Stimulated activated CD4-positive, alpha-beta T cell treated with anti-CD3 and anti-CD28 coated beads, Interleukin-15, amount 100 ng/mL, for 24 hours (primary cell): ENCODE results near the gene WNT2.

Source experiments
- DNase-seq: peaks from one replicate; pipeline ENCODE4 v3.0.0-alpha.2; 2020

The WNT2 gene

DNA sequence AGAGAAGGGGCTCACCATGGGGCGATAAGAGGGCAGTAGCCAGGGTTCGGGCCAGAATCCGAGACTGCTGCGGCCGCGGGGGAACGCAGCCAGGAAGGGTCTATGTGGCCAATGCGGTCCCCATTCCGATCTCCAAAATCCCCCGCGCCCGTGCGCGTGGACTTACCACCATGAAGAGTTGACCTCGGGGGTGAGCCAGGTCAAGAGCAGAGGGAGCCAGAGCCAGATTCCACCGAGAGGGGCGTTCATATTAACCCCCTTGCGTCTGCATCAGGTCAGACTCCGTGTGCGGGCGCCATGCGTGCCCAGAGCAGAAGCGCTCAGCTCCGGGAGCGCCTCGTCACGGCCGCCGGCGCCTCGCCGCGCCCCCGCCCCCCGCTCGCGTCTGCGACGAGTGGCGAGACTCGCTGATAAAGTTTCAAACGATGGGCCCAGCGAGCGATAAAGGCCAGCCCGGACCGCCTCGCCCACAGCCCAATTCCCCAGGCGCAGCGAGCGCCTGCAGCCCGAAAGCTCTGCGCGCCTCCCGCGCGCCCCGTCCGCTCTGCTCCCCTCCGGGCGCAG lies at the start of gene WNT2:
TSS of gene WNT2 (minus strand) at position 318 of the 564 bp plus-strand sequence. CDS start at position 249, 69 bp downstream.
- no peak for DNase-seq

DNA sequence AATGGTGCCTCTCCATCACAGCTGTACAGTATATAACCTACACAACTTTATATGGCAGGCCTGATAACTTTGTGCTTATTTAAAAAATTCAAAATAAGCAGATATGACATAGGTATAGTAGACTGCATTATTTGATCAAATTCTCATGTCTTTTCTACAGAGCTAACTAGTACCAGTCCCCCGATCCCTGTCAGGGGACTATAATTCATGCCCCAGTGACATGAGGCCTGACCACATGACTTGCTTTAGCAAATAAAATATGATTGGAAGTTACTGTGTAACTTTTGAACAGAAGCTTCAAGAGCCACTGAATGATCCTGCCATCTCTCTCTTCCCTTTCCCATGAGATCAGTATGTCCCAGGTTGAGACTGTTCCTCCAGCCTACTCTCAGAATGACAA lies 49.2 kb upstream of the WNT2 start:
- DNase-seq, result no peak

DNA sequence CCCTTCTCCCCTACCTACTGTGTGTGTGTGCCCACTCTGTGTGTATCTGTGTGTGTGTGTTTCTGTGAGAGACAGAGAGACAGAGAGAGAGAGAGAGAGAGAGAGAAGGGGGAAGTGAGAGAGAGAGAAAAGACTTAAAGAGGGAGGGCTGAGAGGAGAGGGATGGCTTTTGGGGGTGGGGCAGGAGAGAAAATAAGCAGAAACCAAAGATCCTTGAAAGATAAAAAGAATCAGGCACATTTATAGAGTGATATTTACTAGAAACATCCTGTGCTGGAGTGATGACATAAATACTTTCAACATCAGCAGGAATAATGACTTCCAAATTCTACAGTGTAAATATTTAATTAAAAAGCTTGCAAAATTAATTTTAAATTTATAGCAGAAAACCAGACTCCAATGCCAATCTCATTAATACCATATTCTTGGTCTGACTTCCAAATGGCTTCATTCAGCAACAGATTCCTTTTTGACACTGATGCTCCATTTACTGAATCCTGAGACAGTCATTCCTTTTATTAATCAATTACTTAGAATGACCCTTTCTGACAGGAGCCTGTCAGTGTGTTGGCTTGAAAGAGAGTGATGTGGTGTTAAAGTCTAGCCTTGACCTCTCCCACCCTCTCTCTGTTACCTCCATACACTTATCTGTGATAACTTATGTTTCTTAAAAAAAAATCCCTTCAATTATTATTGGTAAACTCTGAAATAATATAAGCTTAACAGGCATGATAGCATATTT lies 41.7 kb upstream of the WNT2 start:
- no peak for DNase-seq

DNA sequence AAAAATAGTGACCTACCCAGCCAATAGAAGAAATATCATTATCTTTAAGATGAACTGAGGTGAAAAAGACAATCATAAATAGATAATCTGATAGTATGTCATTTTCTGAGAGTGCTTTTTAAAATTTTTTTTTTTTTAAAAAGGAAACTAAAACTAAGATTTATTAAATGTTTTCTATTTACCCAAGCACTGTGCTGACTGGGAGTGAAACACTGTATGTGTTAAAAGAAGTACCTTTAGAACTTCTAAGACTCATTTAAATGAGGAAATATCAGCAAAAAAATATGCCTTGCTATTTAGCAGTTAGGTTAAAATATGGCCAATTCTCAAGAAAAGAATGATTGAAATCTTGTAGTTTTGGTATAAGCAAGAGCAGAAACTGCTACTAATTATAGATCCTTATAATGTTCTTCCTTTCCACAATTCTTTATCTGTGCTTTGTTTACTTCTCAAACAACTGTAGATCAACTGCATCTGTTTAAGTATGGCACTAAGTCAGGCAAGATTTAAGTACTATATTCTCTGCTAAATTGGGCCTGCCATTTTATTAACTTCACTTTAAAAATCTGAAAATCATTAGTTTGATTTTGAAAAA lies 39.5 kb upstream of the WNT2 start:
- no peak for DNase-seq

DNA sequence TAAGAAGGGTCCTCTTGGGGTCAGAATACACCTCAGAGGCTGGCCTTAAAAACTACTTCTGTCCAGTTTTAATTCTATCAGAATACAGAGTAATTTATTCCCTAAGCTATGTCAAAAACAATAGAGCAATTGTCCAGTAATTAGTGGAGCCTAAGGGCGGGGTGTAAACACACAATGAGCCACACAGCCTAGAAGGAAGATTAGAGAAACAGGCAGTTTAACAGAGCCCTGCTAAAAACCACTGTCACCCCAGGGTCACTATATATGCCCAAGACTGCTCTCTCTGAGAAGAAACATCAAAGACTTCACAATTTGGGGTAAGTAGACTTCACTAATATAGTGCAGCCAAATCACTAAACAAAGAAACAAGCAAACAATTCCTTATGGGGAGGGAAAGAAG lies 27.2 kb upstream of the WNT2 start:
- no peak for DNase-seq

DNA sequence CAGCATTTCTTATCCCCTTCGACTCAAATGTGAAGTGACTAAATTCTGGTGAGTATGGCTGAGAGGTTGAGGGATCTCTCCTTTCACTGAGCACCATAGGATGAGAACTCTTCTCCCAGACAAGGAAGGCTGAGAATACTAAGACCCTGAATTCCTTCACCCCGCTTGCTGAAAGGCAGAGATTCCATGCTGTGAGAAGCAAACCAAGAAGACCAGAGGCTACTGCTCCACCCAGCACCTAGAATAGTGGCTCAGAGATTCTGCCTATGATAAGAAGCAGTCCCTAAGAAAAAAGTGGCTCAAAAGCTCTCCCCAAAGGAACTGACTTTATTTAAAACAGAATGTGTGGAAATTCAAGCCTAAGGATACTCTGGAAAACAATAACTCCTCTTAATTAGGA lies 26.7 kb upstream of the WNT2 start:
- DNase-seq, result no peak

DNA sequence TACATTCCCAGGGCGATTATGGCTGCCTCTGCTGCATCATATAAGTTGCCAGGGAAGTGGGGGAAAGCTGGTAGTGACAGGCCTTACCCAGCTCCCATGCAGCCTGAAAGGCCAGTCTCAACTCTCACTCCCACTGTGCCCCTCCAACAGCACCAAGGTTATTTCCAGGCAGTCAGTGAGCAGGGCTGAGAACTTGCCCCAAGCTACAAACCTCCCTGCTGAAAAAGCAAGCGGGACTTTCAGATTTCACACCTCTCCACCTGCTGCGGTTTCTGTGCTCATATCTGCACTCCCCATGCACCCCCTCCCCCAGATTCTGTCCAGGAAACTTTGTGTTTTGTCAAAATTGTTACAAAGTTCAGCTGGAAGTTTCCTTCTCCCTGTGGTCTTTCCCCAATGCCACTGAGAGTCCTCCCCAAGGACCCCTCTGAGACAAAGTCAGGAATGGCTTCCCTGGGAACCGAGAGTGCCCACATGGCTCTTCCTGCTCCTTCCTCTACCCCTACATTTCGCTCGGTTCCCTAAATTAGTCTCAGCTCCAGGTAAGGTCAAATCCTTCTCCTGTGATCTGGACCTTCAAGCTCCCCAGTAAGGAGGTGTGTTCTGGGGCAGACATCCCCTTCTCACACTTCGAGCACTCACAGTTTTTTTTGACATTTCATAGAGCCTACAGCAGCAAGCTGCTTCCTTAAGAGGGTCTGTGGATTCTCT lies 25.3 kb upstream of the WNT2 start:
- no peak for DNase-seq

DNA sequence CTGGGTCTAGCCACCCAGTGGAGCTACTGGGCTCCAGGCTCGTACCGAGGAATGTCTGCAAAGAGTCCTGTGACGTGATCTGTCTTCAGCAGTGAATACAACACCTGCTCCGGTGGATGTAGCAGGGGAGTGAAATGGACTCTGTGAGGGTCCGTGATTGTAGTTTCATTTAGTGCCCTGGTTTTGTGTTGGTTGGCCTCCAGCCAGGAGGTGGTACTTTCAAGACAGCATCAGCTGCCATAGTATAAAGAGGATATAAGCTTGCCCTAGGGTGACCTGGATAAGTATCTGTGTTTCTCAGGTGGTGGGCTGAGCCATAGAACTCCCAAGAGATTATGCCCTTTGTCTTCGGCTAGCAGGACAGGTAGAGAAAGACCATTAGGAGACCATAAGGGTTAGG lies 24.6 kb upstream of the WNT2 start:
- no peak for DNase-seq

DNA sequence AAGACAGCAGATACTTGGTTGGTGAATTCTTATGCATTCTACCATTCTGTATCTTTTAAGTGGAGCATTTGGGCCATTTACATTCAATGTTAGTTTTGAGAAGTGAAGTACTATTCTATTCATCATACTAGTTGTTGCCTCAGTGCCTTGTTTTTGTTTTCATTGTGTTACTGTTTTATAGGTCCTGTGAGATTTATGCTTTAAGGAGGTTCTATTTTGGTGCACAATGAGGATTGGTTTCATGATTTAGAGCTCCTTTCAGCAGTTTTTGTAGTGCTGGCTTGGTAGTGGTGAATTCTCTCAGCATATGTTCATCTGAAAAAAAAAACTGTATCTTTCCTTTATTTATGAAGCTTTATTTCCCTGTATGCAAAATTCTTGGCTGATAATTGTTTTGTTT lies 23.3 kb upstream of the WNT2 start:
- no peak for DNase-seq

DNA sequence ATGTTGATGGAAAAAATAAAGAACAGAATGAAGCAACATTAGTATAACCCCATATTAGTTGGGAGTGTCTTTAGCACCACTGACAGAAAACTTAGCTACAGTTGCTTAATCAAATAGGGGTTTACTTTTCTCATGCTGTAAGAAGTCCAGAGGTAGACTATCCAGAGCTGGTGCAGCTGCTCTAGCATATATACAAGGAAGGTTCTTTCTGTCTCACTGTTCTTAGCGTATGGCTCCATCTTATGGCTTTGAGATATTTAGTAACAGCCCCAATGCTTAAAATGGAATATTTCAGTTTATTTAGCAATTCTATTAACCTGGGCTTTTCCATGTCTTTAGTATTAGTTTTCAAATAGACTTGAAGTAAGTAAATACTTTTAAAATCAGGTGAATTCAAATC lies 15.2 kb upstream of the WNT2 start:
- no peak for DNase-seq

DNA sequence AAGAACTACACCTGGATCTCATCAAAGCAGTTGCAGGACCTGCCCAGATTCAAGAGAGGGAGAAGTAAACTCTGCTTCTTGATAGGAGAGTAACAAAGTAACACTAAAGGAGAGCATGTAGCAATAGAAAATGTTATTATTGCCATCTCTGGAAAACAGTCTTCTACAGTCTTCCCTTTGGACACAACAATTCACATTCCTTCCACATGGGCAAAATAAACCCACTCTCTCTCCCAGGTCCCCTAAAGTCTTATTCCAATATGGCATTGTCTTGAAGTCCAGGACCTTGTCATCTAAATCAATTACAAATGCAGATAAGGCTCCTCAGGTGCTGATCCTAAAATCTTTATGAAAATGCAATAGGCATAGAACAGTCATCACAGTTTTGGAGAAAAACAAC lies 10.3 kb upstream of the WNT2 start:
- DNase-seq, result no peak

DNA sequence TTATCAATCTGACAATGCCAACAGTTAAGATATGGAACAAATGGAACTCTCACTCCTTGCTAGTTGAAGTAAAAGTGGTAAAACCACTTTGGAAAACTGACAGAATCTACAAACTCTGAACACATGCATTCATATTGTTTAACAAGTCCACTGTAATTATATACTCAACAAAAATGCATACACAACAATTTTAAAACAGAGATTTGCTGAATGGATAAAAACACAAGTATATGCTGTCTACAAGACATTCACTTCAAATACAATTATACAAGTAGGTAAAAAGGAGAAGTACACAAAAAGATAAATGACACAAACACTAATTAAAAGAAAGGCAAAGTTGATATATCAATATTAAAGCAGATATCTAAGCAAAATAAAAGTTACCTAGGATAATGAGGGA lies 9.2 kb upstream of the WNT2 start:
- no peak for DNase-seq

DNA sequence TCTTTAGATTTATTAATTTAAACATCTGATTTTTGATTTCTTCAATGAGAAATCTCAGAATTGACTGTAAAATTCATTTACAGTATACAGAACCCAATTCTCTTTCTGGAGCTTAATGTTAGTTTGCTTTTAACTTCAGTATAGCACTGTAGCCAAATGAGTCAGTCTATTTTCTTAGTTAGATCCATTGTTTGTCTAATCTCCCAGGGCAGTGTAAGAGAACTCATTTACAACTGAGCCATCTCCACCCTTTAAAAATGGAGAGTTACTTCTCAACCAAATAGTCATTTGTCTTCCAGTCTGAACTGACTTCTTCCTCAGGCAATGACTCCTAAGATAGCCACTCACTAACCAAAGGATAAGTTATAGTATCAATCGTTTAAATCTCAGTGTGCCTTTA lies 3.0 kb upstream of the WNT2 start:
- no peak for DNase-seq

DNA sequence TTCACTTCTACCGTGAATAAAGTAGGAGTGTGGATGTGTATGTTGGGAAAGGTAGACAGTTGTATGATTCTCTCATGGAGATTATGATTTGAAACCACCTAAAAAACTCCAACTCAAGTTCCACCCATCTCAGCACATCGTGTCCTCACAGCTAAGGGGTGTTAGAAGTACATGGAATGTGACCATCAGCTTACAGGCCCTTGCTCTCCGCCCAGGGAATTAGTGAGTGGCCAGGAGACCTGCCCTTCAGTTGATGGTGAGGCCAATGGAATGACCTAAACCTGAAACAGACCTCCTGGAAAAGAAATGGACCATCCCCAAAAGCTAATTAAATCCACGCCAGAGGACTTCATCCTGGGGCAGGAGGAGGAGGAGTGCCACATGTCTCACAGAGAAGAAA lies 2.1 kb upstream of the WNT2 start:
- no peak for DNase-seq

DNA sequence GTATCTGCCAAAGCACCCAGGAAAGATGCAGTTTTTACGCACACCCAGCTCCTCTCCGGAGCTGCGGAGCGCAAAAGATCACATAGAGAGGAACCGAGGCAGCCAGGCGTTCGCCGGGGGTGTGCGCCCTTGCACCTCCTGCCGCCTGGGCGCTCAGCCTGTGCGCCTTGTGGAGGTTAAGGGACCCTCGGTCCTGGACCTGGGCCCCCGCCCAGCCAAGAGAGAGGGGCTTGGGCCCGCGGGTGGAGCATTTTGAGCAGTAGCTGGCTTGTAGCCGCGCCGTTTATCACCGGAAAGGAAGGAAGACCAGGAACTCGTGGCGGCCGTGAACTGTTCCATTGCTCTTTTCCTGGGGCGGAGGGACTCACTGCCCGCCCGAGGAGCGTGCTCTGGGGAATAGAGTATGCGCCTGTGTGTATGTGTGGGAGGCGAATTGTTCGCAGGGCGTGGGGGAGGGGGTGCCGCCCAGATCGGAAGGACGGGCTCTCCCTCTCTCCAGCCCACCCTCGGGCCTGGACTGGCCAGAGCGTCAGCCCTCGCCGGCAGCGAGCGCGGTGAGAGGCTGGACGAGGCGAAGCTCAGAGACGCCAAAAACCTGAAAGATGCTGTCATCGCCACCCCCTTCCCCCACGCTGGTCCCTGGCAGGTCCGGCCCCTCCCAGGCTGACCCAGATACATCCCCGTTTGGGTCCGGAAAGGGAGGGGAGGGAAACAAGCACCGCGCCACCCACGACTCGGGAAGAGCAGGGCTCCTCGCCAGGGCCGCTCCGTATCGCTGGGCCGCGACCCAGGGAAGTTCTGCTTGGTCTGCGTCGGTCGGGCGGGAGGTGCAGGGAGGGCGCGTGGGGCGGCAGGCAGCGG lies 1.2 kb upstream of the WNT2 start:
- no peak for DNase-seq

DNA sequence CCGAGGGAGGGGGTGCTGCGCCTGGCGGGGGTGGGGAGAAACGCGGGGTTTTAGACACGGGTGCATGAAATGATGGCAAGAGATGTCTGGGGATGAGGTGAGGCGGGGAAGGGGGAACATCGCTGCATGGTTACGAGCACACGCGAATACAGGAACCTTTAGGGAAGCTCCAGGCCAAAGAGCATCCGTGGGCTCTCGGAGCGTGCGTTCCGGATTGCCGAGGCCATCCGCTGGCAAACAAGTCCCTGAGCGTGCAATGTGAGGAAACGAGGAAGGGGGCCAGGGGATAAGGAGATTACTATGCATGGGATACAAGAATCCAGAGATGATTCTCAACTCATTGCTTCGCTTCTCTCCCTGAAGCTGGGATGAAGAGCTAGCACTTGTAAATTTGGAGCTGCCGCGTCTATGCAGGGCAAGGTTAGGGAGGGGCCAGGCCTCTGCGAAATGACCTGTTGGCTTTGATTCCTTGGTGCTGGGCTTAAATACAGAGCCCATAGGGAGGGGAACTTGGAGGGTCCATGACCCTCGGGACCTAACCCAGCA lies 520 bp upstream of the WNT2 start:
- no peak for DNase-seq

DNA sequence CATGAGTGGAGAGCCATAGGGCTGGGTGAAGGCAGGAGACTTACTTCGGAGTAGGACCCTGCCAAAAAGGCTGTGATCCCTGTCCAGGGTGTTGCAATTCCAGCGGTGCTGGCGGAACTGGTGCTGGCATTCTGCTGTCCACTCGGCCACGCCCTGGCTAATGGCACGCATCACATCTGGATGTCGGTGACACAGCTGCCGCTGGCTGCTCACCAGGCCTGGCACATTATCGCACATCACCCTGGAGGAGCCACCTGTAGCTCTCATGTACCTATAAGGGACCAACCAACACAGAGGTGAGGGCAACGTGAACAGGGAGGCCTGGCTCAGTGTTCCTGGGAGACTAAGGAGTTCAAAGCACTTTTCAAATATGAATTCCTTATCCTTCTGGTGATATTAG lies 2.3 kb downstream of the WNT2 start:
- DNase-seq, result no peak

DNA sequence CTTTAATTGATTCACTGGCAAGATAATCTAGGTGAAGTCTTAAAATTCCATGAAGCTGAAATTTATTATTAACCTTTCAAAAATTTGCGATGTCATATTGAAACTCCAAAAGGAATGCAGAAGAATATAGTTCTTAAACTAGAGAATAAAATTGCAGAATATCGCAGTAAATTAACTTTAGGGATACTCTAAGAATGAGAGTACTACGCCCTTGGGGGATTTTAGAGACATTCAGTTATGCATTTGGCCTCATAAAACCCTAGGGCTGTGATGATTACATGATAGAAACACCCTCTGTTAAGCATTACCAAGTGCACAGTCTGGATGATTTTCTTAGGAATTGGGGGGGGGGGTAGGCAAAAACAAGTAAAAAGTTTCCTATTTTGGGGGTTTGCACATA lies 3.7 kb downstream of the WNT2 start:
- DNase-seq, result no peak

DNA sequence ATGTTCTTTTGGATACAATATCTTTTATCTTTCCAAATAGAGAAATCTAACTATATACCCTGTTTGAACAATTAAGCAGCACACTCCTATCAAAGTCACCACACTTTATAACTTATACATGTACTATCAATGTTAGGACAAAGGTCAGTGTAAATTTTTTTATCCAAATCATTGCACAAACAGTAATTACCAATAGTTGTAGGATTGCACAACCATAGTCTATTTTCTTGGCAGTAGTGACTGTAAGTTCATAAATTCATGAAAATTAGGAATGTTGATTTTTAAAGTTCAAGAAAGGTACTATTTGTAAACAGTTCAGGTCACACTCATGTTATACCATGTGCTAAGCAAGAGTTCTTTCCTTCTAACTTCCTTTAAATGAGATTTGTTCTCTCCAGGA lies 9.3 kb downstream of the WNT2 start:
- DNase-seq, result no peak

DNA sequence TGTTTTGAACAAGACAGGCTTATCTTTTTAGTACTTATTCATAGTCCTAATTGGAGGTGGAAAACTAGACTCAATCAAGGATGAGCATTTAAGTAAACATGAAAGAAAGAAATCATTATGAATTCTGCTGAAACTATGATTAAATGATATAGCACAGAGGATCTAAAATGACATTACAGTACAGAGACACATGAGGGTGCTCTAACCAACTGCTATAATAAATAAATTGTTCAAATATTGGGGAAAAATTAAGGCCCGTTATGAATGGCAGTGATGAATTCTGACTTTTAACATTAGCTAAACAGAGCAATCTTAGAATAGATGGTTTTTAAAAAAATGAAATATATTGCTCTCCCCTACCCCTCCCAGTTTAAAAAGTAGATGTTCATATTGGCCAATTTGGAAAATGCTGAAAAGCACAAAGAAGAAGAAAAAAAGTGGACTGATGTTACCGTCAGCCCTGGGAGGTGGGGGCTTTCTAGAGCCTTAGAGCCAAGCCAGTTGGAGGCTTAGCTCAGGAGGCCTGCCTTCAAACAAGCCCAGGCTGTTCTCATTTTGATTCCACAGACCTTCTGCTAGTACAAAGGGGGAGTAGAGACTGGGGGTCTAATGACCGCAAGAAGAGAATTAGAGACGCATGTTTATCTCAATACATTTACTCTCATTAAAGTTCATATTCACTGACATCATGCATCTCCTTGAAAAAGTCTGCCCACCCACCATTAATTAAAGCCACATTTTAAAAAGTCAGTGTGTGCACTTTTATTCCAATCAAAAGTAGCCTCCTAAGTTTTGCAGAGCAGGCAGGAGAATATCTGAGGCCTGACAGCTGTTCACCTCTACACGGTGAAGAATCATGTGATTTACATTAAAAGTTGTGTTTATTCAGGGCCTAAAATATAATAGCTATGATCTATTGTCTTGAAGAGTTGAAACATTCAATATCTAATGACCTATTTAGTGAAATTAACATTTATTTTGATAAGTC lies 10.0 kb downstream of the WNT2 start:
- DNase-seq, result no peak

DNA sequence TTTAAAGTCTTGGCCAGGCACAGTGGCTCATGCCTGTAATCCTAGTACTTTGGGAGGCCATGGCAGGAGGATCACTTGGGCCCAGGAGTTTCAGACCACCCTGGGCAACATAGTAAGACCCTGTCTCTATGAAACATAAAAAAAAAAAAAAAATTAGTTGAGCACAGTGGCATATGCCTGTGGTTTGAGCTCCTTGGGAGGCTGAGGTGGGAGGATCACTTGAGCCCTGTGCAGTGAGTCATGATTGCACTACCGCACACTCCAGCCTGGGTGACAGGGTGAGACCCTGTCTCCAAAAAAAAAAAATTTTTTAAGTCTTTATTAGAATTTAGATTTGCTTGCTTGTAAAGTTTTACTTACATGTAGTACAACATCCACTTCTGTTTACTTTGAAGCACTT lies 14.0 kb downstream of the WNT2 start:
- DNase-seq, result no peak

DNA sequence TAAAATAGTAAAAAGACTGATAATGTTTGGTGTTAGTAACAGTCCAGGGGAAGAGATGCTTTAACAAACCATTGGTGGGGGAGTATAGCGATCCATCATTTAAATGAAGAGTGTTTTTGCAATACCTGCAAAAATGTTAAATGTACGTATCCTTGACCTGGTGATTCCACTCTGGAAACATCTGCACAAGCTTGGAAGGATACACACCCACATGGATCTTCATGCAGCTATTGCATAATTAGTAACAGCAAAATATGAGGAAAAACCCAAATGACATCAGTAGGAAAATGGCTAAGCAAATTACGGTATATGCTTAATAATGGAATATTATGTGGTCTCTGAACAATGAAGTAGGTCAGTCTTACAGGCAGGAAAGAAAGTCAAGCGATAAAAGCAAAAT lies 20.5 kb downstream of the WNT2 start:
- DNase-seq, result no peak
